Measurements from ENCODE around the gene LRRC32.

The LRRC32 gene, protein sequence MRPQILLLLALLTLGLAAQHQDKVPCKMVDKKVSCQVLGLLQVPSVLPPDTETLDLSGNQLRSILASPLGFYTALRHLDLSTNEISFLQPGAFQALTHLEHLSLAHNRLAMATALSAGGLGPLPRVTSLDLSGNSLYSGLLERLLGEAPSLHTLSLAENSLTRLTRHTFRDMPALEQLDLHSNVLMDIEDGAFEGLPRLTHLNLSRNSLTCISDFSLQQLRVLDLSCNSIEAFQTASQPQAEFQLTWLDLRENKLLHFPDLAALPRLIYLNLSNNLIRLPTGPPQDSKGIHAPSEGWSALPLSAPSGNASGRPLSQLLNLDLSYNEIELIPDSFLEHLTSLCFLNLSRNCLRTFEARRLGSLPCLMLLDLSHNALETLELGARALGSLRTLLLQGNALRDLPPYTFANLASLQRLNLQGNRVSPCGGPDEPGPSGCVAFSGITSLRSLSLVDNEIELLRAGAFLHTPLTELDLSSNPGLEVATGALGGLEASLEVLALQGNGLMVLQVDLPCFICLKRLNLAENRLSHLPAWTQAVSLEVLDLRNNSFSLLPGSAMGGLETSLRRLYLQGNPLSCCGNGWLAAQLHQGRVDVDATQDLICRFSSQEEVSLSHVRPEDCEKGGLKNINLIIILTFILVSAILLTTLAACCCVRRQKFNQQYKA

GRCh38 chr11:76670485-76671236 lies at the start of gene LRRC32:
TSS of gene LRRC32 (minus strand) at chr11:76670747. CDS start at chr11:76665954, 4,793 bp downstream.
- peak; percentile 81 for DNase-seq (ENCODE audit: low spot score)

DNA sequence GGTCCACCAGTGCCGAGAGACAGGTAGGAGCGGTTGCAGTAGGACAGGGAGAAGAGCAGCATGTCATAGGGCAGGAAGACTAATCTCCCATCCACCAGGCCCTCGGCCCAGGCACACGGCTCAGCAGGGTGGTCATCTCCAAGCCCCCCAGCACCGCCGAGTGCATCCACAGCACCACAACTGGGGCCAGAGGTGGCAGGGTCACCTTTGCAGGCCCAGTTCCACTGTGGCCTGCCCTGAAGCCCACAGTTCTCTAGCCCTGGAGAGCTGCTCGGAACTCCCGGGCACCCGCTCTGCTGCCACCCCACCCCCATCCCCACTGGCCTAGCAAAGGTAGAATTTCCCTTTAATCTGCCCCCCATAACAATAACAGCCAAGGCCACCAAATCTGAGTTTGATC lies 49.1 kb upstream of the LRRC32 start:
- DNase-seq (ENCODE audit: low spot score), result no peak

DNA sequence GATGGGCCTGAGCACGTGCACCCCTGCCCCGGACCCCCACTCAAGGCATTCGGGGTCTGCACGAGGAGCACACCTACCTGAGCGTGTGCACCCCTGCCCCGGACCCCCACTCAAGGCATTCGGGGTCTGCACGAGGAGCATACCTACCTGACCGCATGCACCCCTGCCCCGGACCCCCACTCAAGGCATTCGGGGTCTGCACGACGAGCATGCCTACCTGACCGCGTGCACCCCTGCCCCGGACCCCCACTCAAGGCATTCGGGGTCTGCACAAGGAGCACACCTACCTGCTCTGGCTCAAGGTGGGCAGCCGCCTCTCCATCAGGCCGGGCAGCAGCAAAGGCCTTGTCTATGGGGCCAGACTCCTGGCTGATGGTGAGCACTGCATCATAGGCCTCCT lies 48.7 kb upstream of the LRRC32 start:
- no peak for DNase-seq (ENCODE audit: low spot score)

DNA sequence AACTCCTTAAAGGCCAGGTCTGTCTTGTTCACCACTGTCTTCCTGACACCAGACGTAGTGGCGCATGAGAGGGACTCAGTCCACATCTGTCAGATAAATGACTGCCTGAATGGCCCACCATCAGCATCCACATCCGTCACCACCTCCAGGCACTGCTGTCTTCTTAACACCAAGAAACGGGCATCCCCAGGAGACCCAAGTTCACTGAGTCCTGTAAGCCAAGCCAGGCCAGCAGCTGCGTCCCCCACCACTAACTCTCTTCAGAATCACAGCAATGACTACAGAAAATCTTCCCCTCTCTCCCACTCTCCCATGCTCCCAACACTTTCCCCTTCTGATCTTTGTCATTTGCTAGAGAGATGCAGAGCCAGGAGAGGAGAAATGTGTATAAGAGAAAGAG lies 47.3 kb upstream of the LRRC32 start:
- DNase-seq (ENCODE audit: low spot score), result no peak

DNA sequence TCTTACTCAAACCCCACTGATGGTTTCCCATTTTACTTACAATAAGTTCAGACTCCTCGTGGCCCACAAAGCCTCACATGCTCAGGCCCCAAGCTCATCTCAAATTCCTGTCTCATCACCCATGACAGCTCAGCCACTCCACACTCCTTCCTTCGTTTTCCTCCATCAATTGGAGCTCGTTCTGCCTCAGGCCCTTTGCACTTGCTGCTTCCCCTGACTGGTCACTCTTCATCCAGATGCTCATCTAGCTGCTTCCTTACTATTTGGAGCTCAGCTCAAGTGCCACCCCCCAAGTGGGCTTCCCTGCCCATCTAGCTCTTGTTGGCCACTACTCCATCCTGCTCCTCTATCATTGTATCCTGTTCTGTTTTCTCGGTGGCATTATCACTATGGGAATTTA lies 46.8 kb upstream of the LRRC32 start:
- no peak for DNase-seq (ENCODE audit: low spot score)

DNA sequence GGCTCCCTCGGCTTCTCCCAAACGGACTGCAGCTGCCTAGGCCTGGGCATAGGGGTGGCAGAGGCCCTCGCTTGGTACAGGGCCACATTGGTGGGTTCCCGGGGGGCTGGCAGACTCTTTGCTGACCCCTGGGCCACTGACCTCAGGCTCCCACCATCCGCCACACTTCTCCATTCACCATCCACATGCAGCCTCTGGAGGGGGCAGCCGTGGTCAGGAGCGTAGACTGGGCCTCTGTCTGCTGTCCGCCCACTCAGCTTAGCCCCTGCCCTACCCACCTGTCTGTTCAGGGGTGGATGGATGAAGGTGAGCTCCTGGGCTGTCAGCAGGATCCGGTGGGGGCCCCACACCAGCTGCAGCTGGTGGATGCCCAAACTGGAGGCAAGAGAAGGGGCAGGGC lies 45.7 kb upstream of the LRRC32 start:
- DNase-seq (ENCODE audit: low spot score), result no peak

DNA sequence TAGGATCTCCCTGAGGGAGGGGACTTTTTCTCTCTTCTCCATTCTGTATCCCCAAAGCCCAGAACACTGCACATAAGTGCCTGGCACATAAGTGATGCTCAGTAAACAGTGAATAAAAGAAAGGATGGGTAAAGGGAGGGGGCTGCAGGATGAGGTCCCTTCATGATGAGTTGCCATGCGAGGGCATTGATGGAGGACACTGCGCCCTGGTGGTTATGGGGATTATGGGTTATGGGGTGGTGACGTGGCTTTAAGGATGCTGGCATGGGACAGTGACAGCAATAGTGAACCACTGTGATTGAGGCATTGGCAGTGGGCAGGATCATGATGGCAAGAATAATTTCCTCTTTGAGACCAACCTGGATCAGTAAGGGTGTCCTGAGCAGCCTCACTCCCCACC lies 43.9 kb upstream of the LRRC32 start:
- no peak for DNase-seq (ENCODE audit: low spot score)

DNA sequence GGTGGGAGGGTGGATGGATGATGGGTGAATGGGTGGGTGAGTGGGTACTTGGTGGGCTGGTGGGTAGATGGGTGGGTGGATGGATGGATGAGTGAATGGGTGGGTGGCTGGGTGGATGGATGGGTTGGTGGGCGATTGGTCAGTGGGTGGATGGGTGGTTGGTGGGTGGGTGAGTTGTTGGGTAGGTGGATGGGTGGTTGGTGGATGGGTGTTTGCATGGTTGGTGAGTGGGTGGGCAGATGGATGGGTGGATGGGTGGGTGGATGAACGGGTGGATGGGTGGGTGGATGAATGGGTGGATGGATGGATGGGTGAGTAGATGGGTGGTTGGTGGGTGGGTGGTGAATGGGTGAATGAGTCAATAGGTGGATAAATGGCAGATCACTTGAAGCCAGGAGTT lies 43.0 kb upstream of the LRRC32 start:
- DNase-seq (ENCODE audit: low spot score), result no peak

- DNase-seq (ENCODE audit: low spot score), result no peak
These were observed 41.6 kb upstream of the LRRC32 start for GRCh38 chr11:76712125-76712524.

DNA sequence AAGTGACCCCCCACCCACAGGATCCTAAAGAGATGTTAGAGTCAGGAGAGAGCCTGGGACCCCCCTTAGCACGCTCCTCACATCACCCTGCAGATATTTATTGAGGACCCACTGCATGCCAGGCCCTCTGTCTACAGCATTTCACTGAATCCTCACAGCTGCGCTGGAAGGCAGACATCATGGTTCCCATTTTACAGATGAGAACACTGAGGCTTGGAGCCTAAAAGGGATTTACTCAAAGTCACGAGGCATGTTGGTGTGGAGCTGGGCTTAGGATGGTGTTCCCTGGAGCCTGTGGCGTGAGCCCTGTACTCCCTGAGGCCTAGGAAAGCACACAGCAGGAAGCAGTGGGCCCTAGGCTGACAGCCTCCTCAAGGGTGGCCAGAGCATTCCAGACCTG lies 39.2 kb upstream of the LRRC32 start:
- no peak for DNase-seq (ENCODE audit: low spot score)

- DNase-seq (ENCODE audit: low spot score), result no peak
These were observed 38.6 kb upstream of the LRRC32 start for GRCh38 chr11:76708972-76709660.

DNA sequence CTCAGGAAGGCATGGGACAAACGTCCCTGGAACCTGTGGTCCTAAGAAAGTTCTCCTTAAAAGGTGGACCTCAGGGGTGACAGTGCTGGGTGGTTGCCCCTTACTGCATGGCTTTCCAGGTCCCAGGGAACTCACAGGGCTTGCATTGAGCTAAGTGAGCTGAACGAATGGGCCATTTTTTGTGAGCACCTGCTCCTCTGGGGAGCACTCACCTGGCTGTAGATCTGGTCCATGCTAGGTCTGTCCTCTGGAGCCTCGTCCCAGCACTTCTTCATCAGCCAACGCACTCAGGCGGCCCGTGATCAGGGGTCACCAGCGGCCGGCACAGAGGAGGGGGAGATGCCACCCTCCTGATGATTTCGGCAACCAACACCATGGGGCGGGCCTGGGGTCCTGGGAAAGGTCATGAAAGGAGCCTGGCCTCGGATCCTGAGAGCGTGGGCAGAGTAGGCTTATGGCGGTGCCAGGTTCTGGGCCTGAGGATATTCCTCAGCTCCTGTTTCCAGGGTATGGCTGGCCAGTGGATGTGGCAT lies 36.8 kb upstream of the LRRC32 start:
- no peak for DNase-seq (ENCODE audit: low spot score)

- no peak for DNase-seq (ENCODE audit: low spot score)
These were observed 36.1 kb upstream of the LRRC32 start for GRCh38 chr11:76706667-76707066.

- DNase-seq (ENCODE audit: low spot score), result no peak
These were observed 35.3 kb upstream of the LRRC32 start for GRCh38 chr11:76705826-76706225.

DNA sequence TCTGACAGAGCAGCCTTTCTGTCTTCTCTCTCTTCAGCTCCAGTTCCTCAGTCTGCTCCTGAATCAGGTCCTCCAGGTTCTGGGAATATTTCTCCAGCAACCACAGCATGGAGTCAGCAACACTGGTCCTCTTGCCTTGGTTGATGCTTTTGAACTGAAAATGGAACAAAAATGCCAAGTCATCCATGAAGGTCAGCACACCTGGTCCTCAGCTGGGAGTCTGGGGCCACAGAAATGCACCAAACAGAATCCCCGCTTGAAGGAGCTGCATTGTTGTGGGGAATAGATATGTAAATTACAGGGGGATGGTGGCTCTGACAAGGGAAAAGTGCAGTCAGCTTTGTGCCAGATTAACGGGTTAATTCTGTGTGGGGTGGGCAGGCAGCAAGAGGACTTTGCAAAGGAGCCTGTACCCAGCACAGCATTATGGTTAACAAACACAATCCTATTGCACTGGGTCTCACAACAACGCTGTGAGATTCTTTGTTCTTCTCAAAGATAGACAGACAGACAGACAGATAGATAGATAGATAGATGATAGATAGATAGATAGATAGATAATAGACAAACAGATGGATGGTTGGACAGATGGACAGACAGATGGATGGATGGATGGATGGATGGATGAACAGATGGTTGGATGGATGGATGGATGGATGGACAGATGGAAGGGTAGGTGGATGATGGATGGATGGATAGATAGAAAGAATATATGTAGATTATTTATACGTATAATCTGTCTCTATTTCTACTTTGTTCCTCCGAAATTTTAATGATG lies 33.8 kb upstream of the LRRC32 start:
- DNase-seq (ENCODE audit: low spot score), result no peak

DNA sequence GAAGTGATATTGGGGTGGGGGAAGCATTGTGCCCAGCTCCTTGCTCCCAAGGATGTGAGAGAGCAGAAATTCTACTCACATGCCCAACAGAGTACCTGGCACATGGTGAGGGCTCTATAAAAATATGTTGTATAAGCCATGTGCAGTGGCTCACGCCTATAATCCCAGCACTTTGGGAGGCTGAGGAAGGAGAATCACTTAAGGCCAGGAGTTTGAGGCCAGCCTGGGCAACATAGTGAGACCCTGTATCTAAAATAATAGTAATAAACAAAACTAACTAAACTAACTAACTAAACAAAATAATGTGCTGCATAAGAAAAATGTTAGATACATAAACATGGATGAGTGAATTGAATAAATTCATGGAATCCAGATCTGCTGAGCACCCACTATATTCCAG lies 33.2 kb upstream of the LRRC32 start:
- DNase-seq (ENCODE audit: low spot score), result no peak

DNA sequence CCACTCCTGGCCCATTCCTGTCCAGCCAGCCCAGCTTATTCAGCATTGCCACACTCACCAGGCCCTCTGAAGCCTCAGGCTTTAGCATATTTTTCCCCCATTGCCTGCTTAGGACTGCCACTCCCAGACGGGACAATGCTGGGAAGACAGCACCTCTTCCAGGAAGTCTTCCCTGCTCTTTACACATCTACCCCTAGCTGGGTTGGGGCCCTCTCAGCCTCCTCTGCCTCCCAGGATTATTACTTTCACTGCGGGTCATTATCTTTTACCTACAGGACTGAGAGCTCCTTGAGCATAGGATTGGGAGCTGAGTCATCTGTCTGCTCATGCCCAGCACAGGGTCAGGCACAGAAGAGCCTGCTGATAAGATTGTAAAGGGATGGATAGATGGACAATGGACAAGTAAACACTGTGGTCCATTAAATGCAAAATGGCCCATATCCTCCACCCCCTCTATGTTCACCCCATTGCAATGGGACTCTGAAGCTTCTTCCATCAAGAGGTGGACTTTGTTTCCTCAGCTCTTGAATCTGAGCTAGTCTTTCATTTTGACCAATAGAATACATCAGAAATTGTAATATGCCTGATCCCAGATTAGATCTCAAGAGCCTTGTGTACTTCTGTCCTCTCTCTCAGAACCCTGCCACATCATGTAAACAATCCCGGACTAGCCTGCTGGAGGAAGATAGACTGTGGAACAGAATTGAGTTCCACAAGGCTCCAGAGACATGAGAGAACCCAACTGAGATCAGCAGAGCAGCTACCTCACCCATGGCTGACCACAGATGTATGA lies 32.0 kb upstream of the LRRC32 start:
- DNase-seq (ENCODE audit: low spot score), result no peak

- DNase-seq (ENCODE audit: low spot score), result no peak
These were observed 30.9 kb upstream of the LRRC32 start for GRCh38 chr11:76701294-76702040.

GRCh38 chr11:76700177-76701100 lies 29.9 kb upstream of the LRRC32 start:
- no peak for DNase-seq (ENCODE audit: low spot score)

Data from ecto neural progenitor cell (in vitro differentiated cells).